Muscle of arm (tissue), 12 donors: ENCODE measurements around the gene ATXN2. TPM values are rescaled to one million over a fixed set of nuclear protein-coding genes. Genes with fewer than 3 reads are reported as not detected.
"Not testable (repeated sequence)": the region's sequence is repeated elsewhere in the genome, so short reads cannot be mapped to it uniquely, and the experiment has no call there.

Experiments used
- DNase-seq: peaks from one replicate; pipeline ENCODE4 v3.0.0-alpha.2; 2013
- polyA plus RNA-seq, 12 donors: library from polyadenylated mRNA; unstranded; fragments of 120-200 nt; gene quantifications; one replicate each; pipeline ENCODE4 v1.2.1, GENCODE V29; 2013; ENCODE audit not compliant: insufficient read length in 12 of 12

The ATXN2 gene
- polyA plus RNA-seq, 12 donors: 38.6 to 93.3 (median 53.1) TPM; not detected in 1

DNA sequence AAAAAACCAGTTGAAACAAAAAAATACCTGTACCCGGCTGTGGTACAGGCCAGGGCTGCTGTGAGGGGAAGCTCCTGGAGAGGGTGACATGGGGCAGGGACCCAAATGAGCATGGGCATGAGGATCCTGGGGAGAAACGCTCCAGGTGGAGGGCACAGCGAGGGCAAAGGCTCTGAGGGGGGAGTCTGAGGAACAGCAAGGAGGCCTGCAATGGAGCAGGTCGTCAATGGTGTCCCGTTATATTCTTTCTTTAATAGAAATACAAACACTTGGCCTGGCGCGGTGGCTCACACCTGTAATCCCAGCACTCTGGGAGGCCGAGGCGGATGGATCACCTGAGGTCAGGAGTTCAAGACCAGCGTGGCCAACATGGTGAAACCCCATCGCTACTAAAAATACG is 1.9 kb upstream of the ATXN2 start:
- not testable (repeated sequence) for DNase-seq

DNA sequence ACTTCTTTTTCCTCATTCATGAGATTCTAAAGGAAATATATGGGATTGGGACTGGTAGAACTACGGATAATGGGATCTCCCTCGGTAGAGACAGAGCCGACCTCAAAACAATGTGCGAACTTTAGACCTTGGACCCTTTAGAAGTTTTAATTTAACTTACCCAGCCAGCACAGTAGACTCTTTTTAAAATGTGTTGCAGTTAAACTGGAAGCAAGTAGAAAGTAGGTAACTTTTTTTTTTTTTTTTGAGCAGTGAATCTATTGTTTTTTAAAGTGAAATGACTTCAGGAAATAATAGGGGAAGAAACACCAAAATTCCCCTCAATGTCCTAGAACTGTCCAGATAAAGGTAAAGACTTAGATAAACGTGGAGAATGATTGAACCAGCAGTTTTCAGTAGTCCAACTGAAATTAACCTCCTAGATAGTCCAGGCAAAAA is 1.1 kb upstream of the ATXN2 start:
- no peak for DNase-seq

DNA sequence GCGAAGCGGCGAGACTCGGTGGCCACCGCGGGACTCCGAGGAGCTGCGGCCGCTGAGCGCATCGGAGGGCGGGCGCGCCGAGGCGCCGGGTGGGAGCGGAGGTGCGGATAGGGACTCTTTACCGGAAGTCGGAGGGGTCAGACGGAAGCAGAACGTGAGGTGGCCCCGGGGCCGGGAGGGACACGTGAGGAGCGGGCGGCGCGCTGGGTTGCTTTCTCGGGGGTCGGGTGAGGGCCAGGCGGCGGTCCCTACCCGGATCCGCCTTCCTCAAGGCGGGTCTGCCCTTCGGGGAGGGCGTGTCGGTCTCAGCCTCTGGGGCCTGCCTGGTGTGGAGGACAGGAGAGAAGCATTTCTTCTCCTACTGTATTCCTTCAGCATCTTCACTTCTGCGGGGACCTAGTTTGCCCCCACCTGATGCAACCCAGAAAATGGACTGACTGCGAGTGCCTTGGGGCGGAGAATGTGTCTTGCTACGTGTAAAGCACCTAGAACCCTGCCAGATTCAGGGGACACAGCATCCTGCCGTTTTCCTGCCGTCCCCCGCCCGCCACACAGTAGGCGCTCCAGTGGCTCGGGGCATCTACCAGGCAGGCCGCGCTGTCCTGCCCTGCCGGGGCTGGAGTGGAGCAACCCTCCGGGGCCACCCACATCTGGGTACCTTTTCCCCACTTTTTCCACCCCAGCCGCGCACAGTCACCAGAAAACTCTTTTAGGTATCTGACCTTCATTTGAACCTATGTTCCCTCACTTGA is 514 bp upstream of the ATXN2 start:
- DNase-seq: peak; percentile 93

DNA sequence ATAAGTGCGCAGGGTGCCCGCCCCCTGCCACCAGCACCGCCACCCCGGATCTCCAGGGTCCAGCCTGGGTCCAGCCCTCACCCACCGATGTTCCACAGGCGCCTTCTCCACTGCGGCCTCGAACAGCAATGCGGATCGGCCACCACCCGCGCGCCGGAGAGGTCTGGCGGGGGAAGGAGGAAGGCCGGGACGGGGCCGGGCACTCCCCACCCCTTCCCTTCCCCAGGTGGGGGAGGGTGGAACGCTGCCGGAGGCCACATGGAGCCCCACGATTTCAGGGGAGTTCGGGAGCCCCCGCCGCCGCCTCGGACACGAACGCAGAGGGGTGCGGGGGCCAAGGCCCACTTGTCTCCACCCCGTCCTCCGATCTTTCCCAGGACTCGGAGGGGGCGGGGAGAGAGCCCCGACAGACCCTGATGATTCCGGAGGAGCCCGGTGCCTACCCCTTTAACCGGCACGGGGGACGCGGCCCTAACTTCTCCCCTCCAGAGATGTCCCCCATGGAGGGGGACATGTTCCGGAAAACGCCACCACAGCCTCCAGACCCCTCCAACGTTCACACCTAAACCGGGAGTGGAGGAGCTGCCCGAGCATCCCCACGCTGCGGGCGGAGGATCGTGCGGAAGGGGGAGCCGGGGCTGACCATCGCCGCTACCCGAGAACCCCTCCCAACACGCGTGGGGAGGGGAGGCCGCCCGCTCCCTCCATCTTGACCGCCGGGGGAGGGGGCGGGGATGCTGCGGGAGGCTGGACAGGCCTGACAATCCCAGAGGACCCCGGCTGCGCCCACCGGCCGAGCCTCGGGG is 1.1 kb downstream of the ATXN2 start:
- DNase-seq: peak; percentile 53

DNA sequence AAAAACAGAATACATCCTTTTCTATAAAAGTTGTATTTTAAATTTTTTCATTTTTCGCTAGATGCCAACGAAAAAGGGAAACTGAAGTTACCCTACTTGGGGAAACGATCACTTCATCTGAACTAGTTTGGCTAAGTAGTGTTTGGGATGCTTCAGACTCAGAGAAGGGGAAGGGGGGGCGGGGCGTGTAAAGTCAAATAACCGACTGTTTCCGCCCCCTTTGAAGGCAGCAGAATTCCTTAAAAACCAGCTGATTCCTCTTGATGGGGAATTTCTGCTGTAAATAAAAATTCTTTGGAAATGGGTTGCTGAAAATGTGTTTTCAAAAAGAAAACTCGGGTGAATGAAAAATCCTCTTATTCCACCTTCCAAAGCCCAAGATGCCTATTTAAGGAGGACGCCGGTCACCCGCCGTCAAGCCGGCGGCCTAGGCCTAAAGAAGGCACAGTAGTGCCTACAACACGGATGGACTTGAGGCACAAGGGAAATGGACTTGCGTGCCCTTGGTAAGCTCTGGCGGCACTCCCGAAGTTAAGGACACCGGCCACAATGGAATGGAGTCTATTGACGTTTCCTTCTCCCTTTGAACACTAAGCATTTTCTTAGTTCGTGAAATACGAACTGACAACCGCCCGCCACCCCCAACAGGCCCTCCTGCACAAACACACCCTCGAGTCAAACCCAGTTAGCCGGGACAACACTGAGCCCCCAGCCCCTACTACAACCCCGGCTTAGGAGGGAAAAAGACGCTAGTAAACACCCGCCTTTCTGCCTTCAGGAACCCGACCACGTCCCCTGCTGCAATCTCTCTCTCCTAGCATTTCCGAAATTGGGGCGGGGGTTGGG is 1.9 kb downstream of the ATXN2 start:
- DNase-seq: peak; percentile 37

DNA sequence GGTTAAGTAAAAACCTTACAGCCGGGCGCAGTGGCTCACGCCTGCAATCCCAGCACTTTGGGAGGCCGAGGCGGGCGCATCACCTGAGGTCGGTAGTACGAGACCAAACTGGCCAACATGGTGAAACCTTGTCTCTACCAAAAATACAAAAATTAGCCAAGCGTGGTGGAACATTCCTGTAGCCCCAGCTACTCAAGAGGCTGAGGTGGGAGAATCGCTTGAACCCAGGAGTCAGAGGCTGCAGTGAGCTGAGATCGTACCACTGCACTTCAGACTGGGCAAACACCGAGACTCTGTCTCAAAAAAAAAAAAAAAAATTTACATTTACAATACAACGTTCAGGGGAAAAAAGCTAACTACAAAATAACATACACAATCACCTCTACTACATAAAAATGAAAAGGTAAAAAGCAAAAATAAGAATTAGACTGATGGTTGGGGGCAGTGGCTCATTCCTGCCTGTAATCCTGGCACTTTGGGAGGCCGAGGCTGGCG is 3.7 kb downstream of the ATXN2 start:
- DNase-seq: not testable (repeated sequence)

DNA sequence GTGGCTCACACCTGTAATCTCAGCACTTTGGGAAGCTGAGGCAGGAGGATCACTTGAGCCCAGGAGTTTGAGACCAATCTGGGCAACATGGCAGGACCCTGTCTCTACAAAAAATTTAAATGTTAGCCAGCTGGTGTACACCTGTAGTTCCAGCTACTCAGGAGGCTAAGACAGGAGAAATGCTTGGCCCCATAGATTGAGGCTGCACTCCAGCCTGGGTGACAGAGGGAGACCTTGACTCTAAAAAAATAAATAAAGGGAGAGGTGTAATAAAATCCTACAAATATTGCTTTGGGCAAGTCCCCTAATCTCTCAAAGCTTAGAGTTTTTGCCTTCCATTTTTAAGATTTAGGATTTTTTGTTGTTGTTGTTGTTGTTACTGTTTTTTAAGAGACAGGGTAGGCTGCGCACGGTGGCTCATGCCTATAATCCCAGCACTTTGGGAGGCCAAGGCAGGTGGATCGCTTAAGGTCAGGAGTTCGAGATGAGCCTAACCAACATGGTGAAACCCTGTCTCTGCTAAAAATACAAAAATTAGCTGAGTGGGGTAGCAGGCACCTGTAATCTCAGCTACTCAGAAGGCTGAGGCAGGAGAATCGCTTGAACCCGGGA is 7.6 kb downstream of the ATXN2 start:
- DNase-seq: not testable (repeated sequence)

DNA sequence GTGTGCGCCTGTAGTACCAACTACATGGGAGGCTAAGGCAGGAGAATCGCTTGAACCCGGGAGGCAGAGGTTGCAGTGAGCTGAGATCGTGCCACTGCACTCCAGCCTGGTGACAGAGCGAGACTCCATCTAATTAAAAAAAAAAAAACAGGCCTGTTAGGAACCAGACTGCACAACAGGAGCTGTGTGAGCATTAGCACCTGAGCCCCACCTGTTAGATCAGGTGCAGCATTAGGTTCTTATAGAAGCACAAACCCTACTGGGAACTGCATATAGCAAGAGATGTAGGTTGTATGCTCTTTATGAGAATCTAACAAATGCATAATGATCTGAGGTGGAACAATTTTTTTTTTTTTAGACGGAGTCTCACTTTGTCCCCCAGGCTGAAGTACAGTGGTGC is 8.6 kb downstream of the ATXN2 start:
- DNase-seq: no peak

DNA sequence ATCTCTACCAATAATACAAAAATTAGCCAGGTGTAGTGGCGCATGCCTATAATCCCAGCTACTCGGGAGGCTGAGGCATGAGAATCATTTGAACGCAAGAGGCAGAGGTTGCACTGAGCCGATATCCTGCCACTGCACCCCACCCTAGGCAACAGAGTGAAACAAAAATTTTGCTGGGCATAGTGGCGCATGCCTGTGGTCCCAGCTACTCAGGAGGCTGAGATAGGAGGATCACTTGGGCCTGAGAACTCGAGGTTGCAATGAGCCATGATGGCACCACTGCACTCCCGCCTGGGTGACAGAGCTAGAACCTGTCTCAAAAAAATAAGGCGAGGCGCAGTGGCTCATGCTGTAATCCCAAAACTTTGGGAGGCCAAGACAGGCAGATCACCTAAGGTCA is 9.5 kb downstream of the ATXN2 start:
- DNase-seq: no peak

DNA sequence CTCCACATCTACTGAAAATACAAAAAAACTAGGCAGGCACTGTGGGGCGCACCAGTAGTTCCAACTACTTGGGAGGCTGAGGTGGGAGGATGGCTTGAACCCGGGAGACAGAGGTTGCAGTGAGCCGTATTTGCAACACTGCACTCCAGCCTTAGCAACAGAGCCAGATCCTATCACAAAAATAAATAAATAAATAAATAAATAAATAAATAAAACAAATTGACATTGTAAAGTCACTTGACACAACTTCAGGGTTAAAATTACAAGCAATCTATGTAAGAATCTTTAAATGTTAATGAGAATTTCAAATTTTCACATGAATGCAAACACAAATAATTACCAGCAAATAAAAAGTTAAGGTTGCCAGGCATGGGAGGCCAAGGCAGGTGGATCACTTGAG is 11.1 kb downstream of the ATXN2 start:
- DNase-seq: no peak

DNA sequence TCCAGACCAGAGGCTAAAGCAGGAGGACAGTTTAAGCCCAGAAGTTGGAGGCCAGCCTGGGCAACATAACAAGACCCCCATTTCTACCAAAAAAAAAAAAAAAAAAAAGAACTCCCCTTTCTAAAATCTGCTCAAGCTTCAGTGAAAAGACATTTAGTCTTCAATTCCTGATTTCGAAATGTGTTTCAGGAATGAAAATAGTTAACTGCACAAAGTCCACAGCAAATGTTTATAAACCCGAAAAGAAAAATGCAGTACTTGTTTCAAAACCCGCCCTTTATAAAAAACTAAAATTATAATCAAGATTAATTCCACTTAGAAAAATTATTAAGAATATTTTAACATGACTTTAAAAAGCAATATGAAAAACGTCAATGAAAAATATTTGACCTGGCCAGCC is 12.1 kb downstream of the ATXN2 start:
- no peak for DNase-seq

DNA sequence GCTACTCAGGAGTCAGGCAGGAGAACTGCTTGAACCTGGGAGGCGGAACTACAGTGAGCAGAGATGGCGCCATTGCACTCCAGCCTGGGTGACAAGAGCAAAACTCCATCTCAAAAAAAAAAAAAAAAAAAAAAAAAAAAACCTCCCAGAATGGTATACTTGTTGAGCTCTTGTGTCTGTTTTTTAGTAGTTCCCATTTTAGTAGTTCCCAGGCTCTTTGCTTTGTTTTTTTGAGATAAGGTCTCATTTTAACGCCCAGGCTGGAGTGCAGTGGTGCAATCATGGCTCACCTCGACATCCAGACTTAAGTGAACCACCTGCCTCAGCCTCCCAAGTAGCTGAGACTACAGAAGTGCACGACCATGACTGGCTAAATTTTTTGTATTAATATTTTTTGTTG is 13.4 kb downstream of the ATXN2 start:
- DNase-seq: no peak

DNA sequence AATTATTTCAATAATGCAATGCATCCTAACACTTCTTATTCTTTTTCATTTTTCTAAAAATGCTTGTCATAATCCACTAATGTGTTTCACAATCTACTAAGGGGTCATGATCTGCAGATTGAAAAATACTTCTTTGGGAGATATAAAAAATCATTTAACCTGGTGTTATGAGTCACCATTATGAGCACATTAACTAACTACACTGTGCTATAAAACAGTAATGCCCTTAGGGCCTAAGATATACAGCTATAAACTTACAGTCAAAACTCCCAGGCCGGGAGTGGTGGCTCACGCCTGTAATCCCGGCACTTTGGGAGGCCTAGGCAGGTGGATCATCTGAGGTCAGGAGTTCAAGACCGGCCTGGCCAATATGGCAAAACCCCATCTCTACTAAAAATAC is 14.2 kb downstream of the ATXN2 start:
- no peak for DNase-seq

DNA sequence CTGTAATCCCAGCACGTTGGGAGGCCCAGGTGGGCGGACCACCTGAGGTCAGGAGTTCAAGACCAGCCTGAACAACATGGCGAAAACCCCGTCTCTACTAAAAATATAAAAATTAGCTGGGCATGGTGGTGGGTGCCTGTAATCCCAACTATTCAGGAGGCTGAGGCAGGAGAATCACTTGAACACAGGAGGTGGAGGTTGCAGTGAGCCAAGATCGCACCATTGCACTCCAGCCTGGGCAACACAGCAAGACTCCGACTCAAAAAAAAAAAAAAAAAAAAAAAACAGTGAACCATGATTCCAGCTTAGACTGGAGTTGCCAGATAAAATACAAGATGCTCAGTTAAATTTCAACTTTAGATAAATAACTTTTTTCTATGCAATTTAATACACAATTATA is 15.6 kb downstream of the ATXN2 start:
- DNase-seq: not testable (repeated sequence)

DNA sequence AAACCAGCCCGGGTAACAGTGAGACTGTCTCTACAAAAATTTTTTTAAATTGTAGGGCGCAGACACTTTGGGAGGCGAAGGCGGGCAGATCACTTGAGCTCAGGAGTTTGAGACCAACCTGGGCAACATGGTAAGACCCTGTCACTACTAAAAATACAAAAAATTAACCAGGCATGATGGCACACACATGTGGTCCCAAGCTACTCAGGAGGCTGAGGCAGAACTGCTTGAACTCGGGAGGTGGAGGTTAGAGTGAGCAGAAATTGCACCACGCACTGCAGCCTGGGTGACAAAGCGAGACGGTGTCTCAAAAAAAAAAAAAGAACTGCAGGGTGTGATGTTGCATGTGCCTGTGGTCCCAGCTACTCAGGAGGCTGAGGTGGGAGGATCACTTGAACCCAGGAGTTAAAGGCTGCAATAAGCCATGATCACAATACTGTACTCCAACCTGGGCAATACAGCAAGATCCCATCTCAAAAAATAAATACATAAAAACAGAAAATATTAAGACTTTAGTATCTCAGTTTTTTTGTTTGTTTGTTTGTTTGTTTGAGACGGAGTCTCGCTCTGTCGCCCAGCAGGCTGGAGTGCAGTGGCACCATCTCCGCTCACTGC is 16.9 kb downstream of the ATXN2 start:
- no peak for DNase-seq

DNA sequence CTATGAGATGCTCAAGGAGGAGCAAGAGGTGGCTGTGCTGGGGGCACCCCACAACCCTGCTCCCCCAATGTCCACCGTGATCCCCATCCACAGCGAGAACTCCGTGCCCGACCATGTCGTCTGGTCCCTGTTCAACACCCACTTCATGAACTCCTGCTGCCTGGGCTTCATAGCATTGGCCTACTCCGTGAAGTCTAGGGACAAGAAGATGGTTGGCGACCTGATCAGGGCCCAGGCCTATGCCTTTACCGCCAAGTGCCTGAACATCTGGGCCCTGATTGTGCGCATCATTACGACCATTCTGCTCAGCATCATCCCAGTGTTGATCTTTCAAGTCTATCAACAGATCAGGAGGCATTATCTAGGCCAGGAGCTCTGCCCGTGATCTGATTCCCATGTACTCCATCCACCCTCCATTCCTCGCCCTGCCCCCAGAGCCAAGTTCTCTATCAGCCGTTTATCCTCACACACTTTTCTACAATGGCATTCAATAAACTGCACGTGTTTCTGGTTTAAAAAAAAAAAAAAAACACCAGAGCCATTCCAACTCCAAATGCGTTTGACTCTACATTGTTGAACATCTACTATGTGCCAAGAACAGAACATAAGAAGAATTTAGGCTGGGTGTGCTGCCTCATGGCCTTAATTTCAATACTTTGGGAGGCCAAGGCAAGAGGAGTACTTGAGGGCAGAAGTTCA is 17.5 kb downstream of the ATXN2 start:
- DNase-seq: no peak

DNA sequence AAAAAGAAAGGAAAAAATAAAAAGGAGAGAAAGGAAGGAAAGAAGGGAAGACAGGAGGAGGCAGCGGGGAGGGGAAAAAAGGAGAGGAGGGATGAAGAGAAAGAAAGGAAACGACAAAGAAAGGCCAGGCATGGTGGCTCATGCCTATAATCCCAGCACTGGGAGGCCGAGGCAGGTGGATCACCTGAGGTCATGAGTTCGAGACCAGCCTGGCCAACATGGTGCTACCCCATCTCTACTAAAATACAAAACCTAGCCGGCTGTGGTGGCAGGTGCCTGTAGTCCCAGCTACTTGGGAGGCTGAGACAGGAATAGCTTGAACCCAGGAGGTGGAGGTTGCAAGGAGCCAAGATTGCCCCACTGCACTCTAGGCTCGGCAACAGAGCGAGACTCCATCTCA is 18.4 kb downstream of the ATXN2 start:
- DNase-seq: no peak

DNA sequence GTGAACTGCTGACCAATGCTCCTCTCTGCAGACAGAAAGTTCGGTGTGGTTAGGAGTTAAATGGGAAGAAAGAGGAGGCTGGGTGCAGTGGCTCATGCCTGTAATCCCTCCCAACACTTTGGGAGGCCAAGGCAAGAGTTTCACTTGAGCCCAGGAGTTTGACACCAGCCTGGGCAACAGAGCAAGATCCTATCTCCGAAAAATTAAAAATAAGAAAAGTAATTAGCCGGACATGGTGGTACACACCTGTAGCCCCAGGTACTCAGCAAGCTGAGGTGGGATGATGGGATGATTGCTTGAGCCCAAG is 19.0 kb downstream of the ATXN2 start:
- no peak for DNase-seq

DNA sequence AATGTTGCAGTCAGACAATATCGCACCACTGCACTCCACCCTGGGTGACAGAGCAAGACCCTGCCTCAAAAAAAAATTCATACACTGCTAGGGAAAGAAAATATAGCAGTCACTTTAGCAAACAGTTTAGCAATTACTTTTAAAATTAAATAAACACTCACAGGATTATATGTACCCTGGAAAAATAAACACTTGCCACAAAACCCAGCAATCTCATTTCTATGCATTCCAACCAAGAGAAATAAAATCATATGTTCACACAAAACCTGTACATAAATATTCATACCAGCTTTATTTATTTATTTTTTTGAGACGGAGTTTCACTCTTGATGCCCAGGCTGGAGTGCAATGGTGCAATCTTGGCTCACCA is 20.2 kb downstream of the ATXN2 start:
- no peak for DNase-seq

DNA sequence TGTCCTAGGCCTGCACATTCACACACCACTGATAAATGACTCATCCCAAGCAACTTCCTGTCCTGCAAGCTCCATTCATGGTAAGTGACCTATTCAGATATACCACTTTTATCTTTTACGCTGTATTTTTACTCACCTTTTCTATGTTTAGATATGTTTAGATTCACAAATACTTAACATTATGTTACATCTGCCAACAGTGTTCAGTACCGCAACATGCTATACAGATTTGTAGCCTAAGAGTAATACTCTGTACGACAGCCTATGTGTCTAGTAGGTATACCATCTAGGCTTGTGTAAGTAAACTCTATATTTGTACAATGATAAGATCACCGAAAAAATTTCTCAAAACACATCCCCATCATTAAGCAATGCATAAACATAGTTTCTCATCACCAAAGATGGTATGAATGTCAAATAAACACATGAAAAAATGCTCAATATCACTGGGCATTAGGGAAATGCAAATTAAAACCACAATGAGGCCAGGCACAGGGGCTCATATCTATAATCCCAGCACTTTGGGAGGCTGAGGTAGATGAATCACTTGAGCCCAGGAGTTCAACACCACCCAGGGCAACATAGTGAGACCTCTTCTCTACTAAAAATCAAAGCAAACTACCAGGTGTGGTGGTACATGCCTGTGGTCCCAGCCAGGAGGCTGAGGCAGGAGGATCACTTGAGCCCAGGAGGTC is 20.7 kb downstream of the ATXN2 start:
- DNase-seq: no peak
